Heart left ventricle (tissue), 13 donors: ENCODE results near the gene MACF1.

Experiments
- POLR2A ChIP-seq, 2 donors: fragments of 450-650 bp; IDR thresholded peaks; one replicate each; pipeline ENCODE4 v1.6.1; 2017; ENCODE audit warnings: antibody characterized with exemption in 2 of 2, mild to moderate bottlenecking in 2 of 2, moderate library complexity in 2 of 2
- TF ChIP-seq, protein P1 (sequence below), 12 donors: fragments of 200-600 bp; sonication (generic) in 4 of 12; IDR thresholded peaks; one replicate each; pipeline versions ENCODE4 v1.5.0 to v1.8.0; 2018 to 2022; ENCODE audit warnings: antibody characterized with exemption in 12 of 12, mild to moderate bottlenecking in 5 of 12
- donor health status: ischemic (EF 13 %, LVEDD 7.1; RV severe dilation, severe dysfunction).
- donor health status: DM: no; HTN: yes; CAD: no.
- donor health status: DM: no; HTN: no; CAD: no.
- donor health status: ischemic (EF 25% LVEDD 6.9; RV normal size, moderate dysfunction).
- donor health status: ischemic (EF 25% LVEDD 5.7; RV mildly dilated, moderate dysfunction).
- donor health status: ischemic (EF 35%, LVEDD 5.7; RV mildly dilated, moderate dysfunction).
- donor health status: nonischemic (EF 11% LVEDD 7.7; RV severe dilation, severe dysfunction).
- donor health status: DM: yes; HTN: yes; CAD: no.
- donor health status: PGD.
- donor health status: ischemic (EF 29% LVEDD 5.4; RV normal size, mild dysfunction).
- donor health status: nonischemic (EF 23%, LVEDD 6.1; RV moderate dilation, normal function).

DNA sequence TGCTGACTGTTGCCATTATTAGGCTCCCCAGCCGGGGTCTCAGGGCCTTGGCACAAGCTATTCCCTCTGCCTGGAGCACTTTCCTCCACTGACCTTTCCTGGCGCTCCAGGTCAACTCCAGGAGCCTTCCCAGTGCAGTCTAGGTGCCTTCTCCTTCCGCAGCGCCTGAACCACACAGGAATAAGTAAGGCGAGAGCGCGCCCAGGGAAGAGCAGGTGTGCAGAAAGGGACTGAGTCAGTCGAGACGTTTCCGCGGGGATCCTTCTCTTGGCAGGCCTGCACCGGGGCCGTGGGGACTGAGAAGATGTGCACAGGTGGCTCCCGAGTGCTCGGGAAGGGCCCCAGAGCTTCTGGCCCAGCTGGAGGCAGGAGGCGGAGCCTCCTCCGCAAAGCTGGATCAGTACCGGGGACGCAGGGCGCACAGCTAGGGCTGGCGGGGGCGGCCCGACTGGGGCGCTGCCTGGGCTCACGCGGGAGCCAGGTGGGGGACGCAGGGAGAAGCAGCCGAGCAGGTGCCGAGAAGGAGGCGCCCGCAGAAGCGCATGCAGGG is 286.2 kb downstream of the MACF1 start:
- TF ChIP-seq, protein P1, sequence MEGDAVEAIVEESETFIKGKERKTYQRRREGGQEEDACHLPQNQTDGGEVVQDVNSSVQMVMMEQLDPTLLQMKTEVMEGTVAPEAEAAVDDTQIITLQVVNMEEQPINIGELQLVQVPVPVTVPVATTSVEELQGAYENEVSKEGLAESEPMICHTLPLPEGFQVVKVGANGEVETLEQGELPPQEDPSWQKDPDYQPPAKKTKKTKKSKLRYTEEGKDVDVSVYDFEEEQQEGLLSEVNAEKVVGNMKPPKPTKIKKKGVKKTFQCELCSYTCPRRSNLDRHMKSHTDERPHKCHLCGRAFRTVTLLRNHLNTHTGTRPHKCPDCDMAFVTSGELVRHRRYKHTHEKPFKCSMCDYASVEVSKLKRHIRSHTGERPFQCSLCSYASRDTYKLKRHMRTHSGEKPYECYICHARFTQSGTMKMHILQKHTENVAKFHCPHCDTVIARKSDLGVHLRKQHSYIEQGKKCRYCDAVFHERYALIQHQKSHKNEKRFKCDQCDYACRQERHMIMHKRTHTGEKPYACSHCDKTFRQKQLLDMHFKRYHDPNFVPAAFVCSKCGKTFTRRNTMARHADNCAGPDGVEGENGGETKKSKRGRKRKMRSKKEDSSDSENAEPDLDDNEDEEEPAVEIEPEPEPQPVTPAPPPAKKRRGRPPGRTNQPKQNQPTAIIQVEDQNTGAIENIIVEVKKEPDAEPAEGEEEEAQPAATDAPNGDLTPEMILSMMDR (IDR thresholded peaks at IDR 0.05), result no peak
- no peak for TF ChIP-seq POLR2A (IDR thresholded peaks at IDR 0.05)
